ENCODE results near the gene GDAP1L1. TPM values are rescaled to one million over a fixed set of nuclear protein-coding genes. Genes with fewer than 3 reads are reported as not detected.

Gene GDAP1L1
- polyA plus RNA-seq, 1 donor from 2014 or later, result 216 TPM

GRCh38 chr20:44206132-44206531 is 41.0 kb upstream of the GDAP1L1 start:
- peaks cover 74% of the 10 kb centered on the region for H3K79me2 ChIP-seq (replicated peaks; ENCODE audit: insufficient read depth, low read length)
- H4K20me1 ChIP-seq (ENCODE audit: insufficient read depth), result peaks cover 9% of the 10 kb centered on the region
- no peak overlapping the region for H2AFZ ChIP-seq (ENCODE audit: low read depth, low read length)
- no peaks in the 10 kb centered on the region for H3K9me2 ChIP-seq (ENCODE audit: insufficient read depth, low read length)
- H3K4me3 ChIP-seq (ENCODE audit: low read length), result no peak overlapping the region
- H3K9me3 ChIP-seq (ENCODE audit: low read length), result no peaks in the 10 kb centered on the region
- H3K27ac ChIP-seq (ENCODE audit: low read length), result no peak overlapping the region
- no peak overlapping the region for H3K4me2 ChIP-seq (ENCODE audit: low read length)
- H3K36me3 ChIP-seq (ENCODE audit: insufficient read depth, low read length), result peaks cover 10% of the 10 kb centered on the region
- peaks cover under 1% of the 10 kb centered on the region for H3F3A ChIP-seq (ENCODE audit: insufficient read depth, low read length, poor library complexity, severe bottlenecking)
- no peak overlapping the region for H3K9ac ChIP-seq (ENCODE audit: low read length)
- TF ChIP-seq CTCF (IDR thresholded peaks at IDR 0.05; ENCODE audit: poor library complexity, severe bottlenecking), result no peak
- no peak for TF ChIP-seq EP300 (conservative IDR thresholded peaks at IDR 0.05; ENCODE audit: poor library complexity, severe bottlenecking)
- TF ChIP-seq SMC3 (conservative IDR thresholded peaks at IDR 0.05; ENCODE audit: poor library complexity), result no peak
- no peak for TF ChIP-seq MXI1 (conservative IDR thresholded peaks at IDR 0.05; ENCODE audit: poor library complexity, severe bottlenecking)
- no peak for TF ChIP-seq RAD21 (conservative IDR thresholded peaks at IDR 0.05)
- TF ChIP-seq REST (IDR thresholded peaks at IDR 0.05; ENCODE audit: borderline replicate concordance), result no peak
- TF ChIP-seq TAF1 (IDR thresholded peaks at IDR 0.05; ENCODE audit: low read depth), result no peak
- TF ChIP-seq POLR2AphosphoS5 (IDR thresholded peaks at IDR 0.05), result no peak
- TF ChIP-seq EZH2 (IDR thresholded peaks at IDR 0.05; ENCODE audit: borderline replicate concordance, insufficient read depth, low read length, poor library complexity, severe bottlenecking), result no peak
- H3K27me3 ChIP-seq (ENCODE audit: insufficient read depth, low read depth, low read length), result no peaks in the 10 kb centered on the region

- H3K27ac ChIP-seq (ENCODE audit: low read length), result no peak overlapping the region
- H3K27me3 ChIP-seq (ENCODE audit: insufficient read depth, low read depth, low read length), result no peaks in the 10 kb centered on the region
- no peak overlapping the region for H3K4me3 ChIP-seq (ENCODE audit: low read length)
- peaks cover 6% of the 10 kb centered on the region for H3F3A ChIP-seq (ENCODE audit: insufficient read depth, low read length, poor library complexity, severe bottlenecking)
- no peak overlapping the region for H3K9ac ChIP-seq (ENCODE audit: low read length)
- no peaks in the 10 kb centered on the region for H3K9me3 ChIP-seq (ENCODE audit: low read length)
- H4K20me1 ChIP-seq (ENCODE audit: insufficient read depth), result peaks cover 9% of the 10 kb centered on the region
- no peaks in the 10 kb centered on the region for H3K9me2 ChIP-seq (ENCODE audit: insufficient read depth, low read length)
- H3K4me2 ChIP-seq (ENCODE audit: low read length), result no peak overlapping the region
- H2AFZ ChIP-seq (ENCODE audit: low read depth, low read length), result no peak overlapping the region
- no peaks in the 10 kb centered on the region for H3K36me3 ChIP-seq (ENCODE audit: insufficient read depth, low read length)
- no peak for TF ChIP-seq REST (IDR thresholded peaks at IDR 0.05; ENCODE audit: borderline replicate concordance)
- TF ChIP-seq CTCF (IDR thresholded peaks at IDR 0.05; ENCODE audit: poor library complexity, severe bottlenecking), result no peak
- no peak for TF ChIP-seq RAD21 (conservative IDR thresholded peaks at IDR 0.05)
- no peak for TF ChIP-seq TAF1 (IDR thresholded peaks at IDR 0.05; ENCODE audit: low read depth)
- no peak for TF ChIP-seq EP300 (conservative IDR thresholded peaks at IDR 0.05; ENCODE audit: poor library complexity, severe bottlenecking)
- no peak for TF ChIP-seq MXI1 (conservative IDR thresholded peaks at IDR 0.05; ENCODE audit: poor library complexity, severe bottlenecking)
- no peak for TF ChIP-seq EZH2 (IDR thresholded peaks at IDR 0.05; ENCODE audit: borderline replicate concordance, insufficient read depth, low read length, poor library complexity, severe bottlenecking)
- TF ChIP-seq POLR2AphosphoS5 (IDR thresholded peaks at IDR 0.05), result no peak
- no peak for TF ChIP-seq SMC3 (conservative IDR thresholded peaks at IDR 0.05; ENCODE audit: poor library complexity)
- H3K79me2 ChIP-seq (replicated peaks; ENCODE audit: insufficient read depth, low read length), result peaks cover 71% of the 10 kb centered on the region
These were observed 39.9 kb upstream of the GDAP1L1 start for GRCh38 chr20:44207126-44207723.

All from neural cell (in vitro differentiated cells).